Right hindlimb (tissue), 1 donor: ENCODE results near the gene UBR2.
"Not testable (repeated sequence)": the region's sequence is repeated elsewhere in the genome, so short reads cannot be mapped to it uniquely, and the experiment has no call there.

ENCODE experiments used
- DNase-seq: peaks from one replicate; pipeline ENCODE4 v3.0.0-alpha.2; 2018

Gene UBR2

DNA sequence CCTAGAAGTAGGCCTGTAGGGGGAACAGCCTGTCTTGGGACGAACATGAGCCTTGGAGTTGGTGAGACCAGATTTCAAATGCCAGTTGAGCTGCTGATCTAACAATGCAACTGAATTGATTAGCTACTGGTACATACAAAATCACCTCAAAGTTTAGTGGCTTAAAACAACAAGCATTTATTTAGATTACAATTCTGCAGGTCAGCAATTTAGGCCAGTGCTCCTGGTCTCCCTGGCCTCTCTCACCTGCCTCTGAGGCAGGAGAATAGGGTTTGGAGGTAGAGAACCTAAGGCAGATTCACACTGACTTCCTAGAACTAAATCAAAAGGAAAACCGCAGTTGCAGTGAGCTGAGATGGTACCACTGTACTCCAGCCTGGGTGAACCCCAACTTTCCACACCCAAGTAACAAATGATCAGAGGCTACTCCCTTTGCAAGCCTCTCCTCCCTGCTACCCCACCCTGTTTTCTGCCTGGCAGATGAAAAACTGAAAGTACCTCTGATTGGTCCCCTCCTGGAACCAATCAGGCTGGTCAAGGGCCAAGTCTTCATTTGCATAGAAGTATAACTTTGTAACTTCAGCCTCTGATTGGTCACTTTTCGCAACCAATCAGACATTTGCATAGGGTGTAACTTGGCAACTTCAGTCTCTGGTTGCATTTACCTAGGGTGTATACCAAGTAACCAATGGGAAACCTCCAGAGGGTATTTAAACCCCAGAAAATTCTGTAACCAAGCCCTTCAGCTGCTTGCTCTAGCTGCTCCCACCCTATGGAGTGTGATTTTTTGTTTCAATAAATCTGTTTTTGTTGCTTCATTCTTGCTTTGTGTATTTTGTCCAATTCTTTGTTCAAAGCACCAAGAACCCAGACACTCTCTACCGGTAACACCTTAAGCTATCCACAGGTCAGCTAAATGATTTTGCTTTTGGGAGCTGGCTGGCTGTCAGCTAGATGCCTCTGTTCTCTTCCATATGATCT lies 8.1 kb upstream of the UBR2 start:
- no peak for DNase-seq

DNA sequence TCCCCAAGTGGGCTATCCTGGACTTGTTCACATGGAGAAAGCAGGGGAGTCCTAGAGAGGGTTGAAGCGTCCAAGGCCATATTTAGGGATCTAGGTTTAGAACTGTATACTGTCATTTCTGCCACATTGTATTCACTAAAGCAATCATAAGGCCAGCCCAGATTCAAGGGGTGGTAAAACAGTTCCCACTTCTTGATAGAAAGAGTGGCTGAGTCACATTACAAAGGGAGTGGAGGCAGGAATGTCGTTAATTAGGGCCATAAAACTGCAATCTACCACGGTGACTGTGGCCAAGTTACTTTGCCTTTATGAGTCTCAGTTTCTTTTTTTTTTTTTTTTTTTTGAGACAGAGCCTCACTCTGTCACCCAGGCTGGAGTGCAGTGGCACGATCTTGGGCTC lies 7.4 kb upstream of the UBR2 start:
- no peak for DNase-seq

DNA sequence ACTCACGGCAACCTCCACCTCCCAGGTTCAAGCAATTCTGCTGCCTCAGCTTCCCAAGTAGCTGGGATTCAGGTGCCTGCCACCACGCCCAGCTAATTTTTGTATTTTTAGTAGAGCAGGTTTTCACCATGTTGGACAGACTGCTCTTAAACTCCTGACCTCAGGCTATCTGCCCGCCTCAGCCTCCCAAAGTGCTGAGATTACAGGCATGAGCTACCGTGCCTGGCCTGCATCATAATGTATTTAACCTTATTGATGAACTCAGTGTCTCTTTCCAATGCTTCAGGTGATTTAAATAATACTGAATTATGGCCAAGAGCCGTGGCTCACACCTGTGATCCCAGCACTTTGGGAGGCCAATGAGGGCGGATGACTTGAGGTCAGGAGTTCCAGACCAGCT lies 4.6 kb upstream of the UBR2 start:
- not testable (repeated sequence) for DNase-seq

DNA sequence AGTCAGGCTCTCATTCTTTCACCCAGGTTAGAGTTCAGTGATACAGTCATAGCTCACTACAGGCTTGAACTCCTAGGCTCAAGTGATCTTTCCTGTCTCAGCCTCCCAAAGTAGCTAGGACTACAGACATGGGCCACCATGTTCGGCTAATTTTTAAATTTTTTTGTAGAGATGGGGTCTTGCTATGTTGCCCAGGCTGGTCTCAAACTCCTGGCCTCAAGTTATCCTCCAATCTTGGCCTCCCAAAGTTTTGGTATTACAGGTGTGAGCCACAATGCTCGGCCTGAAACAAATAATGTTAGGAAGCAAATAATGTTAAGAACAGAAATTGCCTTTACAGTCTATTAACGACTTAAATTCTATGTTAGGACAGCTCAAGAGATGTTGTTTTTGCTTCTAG lies 1.8 kb upstream of the UBR2 start:
- DNase-seq = no peak

DNA sequence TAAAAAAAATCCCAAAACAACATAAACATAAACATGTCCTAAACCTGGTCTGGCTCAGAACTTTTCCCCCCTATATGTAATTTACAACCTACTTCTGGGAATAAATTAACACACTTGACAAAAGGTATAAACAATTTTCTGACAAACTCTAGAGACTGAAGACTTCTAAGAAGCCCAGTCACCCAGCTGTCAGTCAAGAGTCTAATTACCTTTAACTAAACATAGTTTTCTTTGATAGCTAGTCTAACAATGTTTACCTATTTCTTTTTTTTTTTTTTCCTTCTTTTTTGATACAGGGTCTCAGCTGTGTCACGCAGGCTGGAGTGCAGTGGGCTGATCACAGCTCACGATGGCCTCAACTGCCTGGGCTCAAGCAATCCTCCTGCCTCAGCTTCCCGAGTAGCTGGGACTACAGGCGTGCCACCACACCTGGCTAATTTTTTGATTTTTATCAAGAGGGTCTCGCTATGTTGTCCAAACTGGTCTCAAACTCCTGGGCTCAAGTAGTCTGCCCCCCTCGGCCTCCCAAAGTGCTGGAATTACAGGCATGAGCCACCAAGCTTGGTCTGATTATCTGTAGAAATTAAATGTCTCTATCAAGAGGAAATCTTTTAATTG lies 932 bp upstream of the UBR2 start:
- no peak for DNase-seq

DNA sequence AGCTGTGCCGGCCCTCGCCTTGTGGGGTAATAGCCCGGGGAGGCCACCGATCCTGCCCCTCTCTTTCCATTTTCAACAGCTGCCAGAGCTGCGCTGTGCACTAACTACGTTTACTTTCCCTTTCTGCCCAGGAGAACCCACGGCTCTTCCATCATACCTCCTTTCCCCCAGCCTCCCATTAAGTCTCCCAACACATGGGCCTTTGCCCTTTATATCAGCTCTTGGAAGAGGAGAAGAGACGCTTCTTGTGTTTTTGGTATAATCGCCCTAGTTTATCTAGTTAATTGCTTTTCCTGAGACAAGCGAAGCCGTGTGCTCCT lies 637 bp downstream of the UBR2 start:
- no peak for DNase-seq

DNA sequence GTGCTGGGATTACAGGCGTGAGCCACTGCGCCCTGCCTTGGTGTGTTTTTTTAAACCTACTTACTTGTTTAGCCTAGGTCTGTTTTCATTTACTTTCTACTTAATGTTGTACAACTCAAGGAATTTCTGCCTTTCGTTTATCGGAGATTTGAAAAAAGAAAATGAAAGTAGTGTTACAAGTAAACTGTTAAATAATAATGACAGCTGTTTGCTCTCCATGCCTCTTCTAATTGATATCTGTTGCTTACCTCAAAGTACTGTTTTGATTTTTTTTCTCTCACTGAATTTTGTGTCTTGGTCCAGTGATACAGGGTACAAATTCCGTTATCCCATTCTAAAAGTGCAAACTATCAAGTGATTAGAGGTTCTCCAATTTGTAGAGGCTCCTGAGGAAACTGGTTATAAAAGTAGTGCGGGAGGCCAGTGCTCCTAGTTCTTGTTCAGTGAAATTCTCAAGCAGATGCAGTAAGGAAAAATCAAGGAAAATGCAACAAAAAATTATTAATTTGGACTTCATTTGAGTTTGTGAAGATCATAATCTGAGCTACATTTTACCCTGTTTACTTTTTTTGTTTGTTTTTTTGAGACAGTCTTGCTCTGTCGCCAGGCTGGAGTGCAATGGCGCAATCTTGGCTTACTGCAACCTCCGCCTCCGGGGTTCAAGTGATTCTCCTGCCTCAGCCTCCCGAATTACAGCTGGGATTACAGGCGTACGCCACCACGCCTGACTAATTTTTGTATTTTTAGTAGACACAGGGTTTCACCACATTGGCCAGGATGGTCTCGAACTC lies 2.2 kb downstream of the UBR2 start:
- no peak for DNase-seq

DNA sequence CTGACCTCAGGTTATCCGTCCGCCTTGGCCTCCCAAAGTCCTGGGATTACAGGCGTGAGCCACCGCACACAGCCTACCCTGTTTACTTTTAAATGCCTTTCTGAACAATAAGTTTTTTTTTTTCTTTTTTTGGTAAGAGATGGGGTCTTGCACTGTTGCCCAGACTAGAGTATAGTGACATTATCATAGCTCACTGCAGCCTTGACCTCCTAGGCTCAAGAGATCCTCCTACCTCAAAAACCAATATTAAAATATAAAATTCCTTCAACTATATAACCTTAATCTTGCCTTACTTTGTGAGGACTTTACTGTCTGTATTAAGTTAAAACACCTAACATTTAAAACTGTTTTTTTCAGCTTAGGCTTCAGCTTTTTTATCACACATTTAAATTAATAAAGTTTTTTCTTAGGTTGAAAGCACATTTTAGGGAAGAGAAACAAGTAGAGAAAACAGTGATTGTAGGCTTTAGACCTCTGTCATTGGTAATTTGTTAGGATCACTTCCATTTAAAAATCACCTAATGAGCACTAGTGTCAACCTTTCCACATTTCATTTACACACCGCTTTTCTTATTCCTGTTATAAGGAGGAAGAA lies 2.9 kb downstream of the UBR2 start:
- no peak for DNase-seq

DNA sequence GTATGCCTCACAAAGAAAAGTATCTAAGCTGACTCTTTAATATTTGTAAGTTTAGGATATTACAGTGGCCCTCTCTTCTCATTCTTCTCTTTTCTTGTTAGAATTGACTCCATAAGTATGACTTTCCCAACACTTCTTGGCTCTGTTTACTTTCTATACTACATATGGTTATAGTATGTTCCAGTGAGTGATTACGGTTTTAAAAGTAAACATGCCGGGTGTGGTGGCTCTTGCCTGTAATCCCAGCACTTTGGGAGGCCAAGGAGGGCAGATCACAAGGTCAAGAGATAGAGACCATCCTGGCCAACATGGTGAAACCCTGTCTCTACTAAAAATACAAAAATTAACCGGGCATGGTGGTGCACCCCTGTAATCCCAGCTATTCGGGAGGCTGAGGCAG lies 3.4 kb downstream of the UBR2 start:
- not testable (repeated sequence) for DNase-seq

DNA sequence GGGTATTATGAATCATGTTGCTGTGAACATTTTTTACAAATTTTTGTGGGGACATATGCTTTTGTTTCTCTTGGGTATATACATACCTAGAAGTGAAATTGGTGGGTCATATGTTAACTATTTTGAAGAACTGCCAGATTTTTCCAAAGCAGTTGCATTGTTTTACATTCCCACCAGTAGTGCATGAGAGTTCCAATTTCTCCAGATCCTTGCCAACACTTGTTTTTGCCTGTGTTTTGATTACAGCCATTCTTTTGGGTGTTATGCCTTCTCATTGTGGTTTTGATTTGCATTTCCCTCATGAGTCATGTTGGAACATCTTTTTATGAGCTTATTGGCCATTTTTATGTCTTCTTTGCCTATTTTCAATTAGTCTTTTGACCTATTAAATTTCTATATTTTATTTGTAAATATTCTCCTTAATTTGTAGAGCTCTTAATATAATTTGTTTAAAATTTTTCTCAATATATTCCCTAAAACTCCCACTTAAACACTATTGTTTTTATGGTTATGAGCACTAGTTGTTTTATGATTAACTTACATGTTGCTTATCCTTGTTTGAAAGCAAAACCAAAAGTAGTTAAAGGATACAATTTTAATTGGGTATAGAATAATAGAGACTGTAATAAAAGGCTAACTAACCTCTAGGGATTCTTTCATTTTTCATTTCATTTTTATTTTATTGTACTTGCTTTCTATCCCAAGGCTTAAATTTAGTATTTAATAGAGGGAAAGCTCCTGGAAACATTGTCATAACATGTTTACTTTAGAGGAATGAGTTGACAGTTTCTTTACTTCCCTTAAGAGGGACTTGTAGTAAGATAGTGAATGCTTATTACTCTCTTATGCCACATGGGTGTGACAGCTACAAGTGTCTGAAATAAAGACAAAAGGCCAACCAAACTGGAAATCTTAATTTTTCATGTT lies 5.5 kb downstream of the UBR2 start:
- DNase-seq = no peak

DNA sequence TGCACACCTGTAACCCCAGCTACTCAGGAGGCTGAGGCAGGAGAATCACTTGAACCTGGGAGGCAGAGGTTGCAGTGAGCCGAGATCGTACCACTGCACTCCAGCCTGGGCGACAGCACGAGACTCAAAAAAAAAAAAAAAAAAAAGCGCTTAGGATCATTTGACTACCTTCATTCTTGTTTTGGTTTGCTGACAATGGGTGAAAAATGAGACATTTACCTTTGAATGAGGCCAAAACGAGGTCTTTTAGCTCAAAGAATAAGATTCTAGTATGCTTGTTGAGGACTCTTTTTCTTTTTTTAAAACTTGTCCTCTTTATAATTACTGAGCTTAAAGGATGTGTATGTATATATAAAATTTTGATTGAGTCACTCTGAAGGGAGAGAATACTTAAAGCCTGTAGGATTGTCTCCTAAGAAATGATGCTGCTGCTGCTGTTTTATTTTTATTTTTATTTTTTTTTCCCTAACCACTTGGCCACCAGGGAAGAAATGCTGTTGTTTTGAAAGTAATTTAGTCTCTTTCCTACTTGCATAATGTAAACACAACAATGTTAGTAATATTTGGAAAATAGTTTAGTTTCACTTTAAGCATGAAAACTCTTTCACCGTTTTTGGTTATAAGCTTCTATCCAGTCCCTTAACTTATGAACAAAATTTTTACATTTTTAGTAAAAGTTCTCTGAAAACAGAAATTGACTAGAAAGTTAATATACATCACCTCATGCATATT lies 7.9 kb downstream of the UBR2 start:
- DNase-seq = no peak

DNA sequence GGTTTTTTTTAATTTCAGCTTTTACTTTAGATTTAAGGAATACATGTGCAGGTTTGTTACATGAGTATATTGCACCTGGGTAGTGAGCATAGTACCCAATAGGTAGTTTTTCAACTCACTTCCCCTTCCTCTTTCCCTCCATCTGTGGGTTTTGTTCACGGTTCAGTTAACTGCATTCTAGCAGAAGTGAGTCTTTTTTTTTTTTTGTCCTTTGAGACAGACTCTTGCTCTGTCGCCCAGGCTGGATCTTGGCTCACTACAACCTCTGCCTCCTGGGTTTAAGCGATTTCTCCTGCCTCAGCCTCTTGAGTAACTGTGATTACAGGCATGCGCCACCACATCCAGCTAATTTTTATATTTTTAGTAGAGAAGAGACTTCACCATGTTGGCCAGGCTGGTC lies 8.7 kb downstream of the UBR2 start:
- DNase-seq = no peak

DNA sequence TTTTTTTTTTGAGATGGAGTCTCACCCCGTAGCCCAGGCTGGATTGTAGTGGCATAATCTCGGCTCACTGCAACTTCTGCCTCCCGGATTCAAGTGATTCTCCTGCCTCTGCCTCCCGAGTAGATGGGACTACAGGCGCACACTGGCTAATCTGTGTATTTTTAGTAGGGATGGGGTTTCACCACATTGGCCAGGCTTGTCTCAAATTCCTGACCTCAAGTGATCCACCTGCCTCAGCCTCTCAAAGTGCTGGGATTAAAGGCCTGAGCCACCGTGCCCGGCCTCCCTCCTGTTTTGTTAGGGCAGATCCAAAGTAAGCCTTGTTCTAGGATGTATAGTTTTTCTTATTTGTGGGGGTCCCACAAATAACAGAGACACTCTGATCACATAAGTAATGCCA lies 12.7 kb downstream of the UBR2 start:
- DNase-seq = not testable (repeated sequence)

DNA sequence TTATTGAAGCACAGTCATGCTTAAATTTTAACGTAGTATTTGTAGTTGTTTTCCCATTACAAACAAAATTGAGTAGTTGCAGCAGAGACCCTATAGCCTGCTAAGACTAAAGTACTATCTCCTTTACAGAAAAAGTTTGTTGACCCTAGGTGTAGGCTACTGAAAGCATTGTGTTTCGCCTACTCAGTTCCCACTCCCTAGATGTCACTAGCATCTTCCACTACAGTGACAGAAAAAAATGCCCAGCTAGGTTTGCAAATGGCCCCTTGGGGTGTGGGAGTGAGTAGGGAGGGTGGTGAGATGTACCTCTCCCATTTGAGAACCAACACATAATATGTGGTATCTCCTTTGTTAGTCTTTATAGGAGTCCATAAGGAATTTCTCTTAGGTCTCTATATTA lies 34.5 kb downstream of the UBR2 start:
- no peak for DNase-seq

DNA sequence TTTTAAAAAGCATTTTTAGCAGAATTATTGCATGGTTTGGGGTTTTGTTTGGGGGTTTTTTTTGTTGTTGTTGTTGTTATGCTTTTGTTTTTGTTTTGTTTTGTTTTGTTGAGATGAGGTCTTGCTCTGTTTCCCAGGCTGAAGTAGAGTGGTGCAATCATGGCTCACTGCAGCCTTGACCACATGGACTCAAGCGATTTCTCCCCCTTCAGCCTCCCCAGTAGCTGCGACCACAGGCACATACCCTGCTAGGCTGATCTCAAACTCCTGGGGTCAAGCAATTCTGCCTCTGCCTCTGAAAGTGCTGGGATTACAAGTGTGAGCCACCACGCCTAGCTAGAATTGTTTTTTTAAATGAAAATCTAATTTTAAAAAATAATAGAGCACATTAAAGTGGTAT lies 35.7 kb downstream of the UBR2 start:
- no peak for DNase-seq

DNA sequence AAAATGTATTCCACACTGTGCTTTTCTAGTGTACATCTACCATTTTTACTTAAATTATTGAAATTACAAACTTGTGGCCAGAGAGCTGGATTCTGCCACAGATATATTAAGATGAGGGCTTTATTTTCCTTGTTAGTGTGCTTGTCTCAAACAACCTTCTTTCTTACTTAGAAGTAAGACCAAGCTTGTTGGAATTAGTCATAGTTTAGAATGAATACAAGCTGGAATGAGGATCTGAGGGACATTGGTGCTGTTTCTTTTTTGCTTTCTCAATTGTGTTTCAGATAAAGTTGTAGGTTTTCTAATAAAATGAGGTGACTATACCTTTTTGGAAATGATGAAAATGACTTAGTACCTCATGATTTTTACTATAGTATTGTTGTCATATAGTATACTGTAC lies 40.3 kb downstream of the UBR2 start:
- DNase-seq = no peak

DNA sequence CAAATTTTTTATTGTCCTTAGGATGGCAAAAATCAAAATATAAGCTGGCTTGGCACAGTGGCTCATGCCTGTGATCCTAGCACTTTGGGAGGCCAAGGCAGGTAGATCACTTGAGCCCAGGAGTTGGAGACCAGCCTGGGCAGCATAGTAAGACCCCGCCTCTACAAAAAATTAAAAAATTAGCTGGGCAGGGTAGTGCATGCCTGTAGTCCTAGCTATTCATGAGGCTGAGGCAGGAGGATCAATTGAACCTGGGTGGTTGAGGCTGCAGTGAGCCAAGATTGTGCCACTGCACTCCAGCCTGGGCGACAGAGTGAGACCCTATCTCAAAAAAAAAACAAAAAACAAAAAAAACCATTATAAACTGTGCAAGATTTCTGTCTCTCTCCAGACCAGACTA lies 40.9 kb downstream of the UBR2 start:
- not testable (repeated sequence) for DNase-seq

DNA sequence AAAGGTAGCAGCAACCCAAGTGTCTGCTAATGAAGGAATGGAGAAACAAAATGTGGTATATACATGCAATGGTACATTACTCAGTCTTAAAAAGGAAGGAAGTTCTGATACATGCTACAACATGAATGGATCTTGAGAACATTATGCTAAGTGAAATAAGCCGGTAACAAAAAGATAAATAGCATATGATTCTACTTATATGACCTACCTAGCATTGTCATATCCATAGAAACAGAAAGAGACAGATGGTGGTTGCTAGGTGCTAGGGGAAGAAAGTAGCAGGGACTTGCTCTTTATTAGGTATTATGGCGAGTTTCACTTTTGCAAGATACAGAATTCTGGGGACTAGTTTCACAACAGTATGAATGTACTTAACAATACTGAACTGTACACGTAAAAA lies 46.6 kb downstream of the UBR2 start:
- no peak for DNase-seq

DNA sequence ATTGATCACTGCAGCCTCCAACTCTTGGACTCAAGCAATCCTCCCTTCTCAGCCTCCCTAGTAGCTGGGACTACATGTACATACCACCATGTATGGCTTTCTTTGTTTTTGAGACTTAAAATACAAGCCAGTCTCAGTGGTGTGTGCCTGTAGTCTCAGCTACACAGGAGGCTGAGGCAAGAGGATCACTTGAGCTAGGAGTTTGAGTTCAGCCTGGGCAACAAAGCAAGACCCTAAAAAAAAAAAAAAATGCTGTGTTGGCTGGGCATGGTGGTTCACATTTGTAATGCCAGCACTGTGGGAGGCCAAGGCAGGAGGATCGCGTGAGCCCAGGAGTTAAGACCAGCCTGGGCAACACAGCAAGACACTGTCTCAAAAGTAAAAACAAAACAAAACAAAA lies 51.7 kb downstream of the UBR2 start:
- DNase-seq = no peak

DNA sequence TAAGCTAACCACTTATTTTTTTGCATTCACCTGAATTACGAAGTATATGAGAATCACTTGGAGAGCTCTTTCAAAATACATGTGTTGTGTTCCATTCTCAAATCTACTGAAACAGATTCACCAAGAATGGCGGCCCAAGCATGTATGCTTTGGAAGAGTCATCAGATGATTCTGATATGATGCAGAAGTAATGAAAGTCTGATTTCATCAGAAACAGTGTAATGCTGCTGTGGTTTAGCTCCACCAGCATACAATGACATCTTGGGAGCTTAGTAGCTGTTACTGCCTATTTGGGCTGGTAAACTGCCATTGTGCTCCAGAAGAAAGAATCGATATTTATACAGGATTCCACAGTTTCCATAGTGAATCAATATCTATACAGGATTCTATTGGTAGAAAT lies 52.9 kb downstream of the UBR2 start:
- DNase-seq = no peak

DNA sequence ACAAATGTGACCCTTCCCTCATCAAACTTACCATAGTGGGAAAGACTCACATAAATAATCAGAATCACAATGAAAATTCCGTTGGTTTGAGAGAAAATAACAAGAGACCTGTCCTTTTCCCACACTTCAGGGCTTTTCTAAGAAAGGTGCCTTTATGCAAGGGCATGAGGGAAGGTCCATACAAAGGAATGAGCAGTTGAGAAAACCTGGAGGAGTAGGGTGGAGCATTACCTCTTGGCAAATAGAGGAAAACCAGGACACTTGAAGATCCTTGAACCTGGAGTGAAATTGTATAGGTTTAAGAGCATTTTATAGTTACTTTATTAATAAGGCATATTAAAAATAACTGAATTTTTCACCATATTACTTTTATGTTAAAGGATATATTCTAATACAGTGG lies 54.3 kb downstream of the UBR2 start:
- no peak for DNase-seq

DNA sequence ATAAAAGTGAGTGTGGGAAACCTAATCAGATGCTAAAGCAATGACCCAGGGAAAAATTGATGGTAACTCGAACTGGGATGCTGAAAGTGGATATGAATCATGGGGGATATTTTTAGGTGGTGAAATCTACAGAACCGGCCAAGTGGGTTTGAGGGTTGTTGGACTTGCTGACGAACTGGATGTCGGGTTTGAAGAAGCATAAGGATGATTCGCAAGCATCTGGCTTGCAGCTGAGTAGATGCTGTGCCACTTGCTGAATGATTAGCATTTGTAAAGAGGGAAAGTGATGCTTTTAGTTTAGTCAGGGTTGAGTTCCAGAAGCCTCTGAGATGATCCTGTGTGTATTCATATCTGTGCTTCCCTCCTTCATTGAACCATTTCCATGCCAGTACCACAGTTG lies 54.9 kb downstream of the UBR2 start:
- DNase-seq = no peak
